Fibroblast of lung (primary cell): ENCODE data around the gene RABGAP1L. TPM values are rescaled to one million over a fixed set of nuclear protein-coding genes. Genes with fewer than 3 reads are reported as not detected.

Experiments
- DNase-seq, 2 donors: peaks; one replicate each; pipeline versions ENCODE4 v3.0.0 to v3.0.0-alpha.2; 2010; ENCODE audit warnings: low read depth in 2 of 2
- H2AFZ ChIP-seq: 2 replicates; pipeline ENCODE4 v1.5.1; 2012; ENCODE audit warnings: low read length, control low read depth, inconsistent platforms
- H3K27ac ChIP-seq: 2 replicates; pipeline ENCODE4 v1.5.1; 2011; ENCODE audit warnings: low read length, control low read depth; ENCODE audit not compliant: insufficient read depth
- H3K27me3 ChIP-seq: 2 replicates; pipeline ENCODE4 v1.5.1; 2011; ENCODE audit warnings: mild to moderate bottlenecking, low read length; ENCODE audit not compliant: control insufficient read depth, insufficient read depth
- H3K36me3 ChIP-seq: 2 replicates; pipeline ENCODE4 v1.5.1; 2011; ENCODE audit warnings: low read length; ENCODE audit not compliant: control insufficient read depth, insufficient read depth
- H3K4me1 ChIP-seq: 2 replicates; pipeline ENCODE4 v1.5.1; 2011; ENCODE audit warnings: low read length; ENCODE audit not compliant: control insufficient read depth, insufficient read depth; ENCODE audit errors: extremely low read depth
- H3K4me2 ChIP-seq: 2 replicates; pipeline ENCODE4 v1.5.1; 2011; ENCODE audit warnings: low read length, control low read depth; ENCODE audit not compliant: insufficient read depth; ENCODE audit errors: extremely low read depth
- H3K4me3 ChIP-seq, 4 experiments: fragments of 200-600 bp in 1 of 4; sonication (generic) in 1 of 4; replicated peaks in 1 of 4; 2 replicates each; pipeline ENCODE4 v1.5.1; 2011 to 2016; ENCODE audit warnings: low read length in 4 of 4, low read depth in 3 of 4, mild to moderate bottlenecking in 3 of 4, control low read depth in 2 of 4, inconsistent platforms in 1 of 4, mixed read lengths in 1 of 4; ENCODE audit not compliant: insufficient read depth in 1 of 4; ENCODE audit errors: control extremely low read depth in 1 of 4
- H3K79me2 ChIP-seq: 2 replicates; pipeline ENCODE4 v1.5.1; 2012; ENCODE audit warnings: mild to moderate bottlenecking, low read length, inconsistent platforms; ENCODE audit not compliant: control insufficient read depth, insufficient read depth
- H3K9ac ChIP-seq: 2 replicates; pipeline ENCODE4 v1.5.1; 2011; ENCODE audit warnings: mild to moderate bottlenecking, low read length, control low read depth; ENCODE audit not compliant: insufficient read depth
- H3K9me3 ChIP-seq: 2 replicates; pipeline ENCODE4 v1.5.1; 2012; ENCODE audit warnings: low read depth, low read length; ENCODE audit not compliant: control insufficient read depth, insufficient read depth
- H4K20me1 ChIP-seq: 2 replicates; pipeline ENCODE4 v1.5.1; 2011; ENCODE audit warnings: low read length; ENCODE audit not compliant: control insufficient read depth, insufficient read depth; ENCODE audit errors: extremely low read depth
- CTCF ChIP-seq, 2 donors: IDR thresholded peaks in 1 of 2; conservative IDR thresholded peaks in 1 of 2; 1 replicate in 1 of 2; 2 replicates in 1 of 2; pipeline ENCODE4 v1.5.1; 2011 to 2012; ENCODE audit warnings: low read length in 2 of 2, control low read depth in 1 of 2, inconsistent platforms in 1 of 2, low read depth in 1 of 2, mild to moderate bottlenecking in 1 of 2
- EZH2 ChIP-seq: IDR thresholded peaks from 2 replicates; pipeline ENCODE4 v1.5.1; 2012; ENCODE audit warnings: low read length, control low read depth, mild to moderate bottlenecking; ENCODE audit errors: missing control alignments
- polyA plus RNA-seq, 2 donors: library from polyadenylated mRNA; depleted of rRNA in 1 of 2; stranded (reverse) in 1 of 2; unstranded in 1 of 2; fragments of >200 nt; gene quantifications; 2 replicates each; pipeline ENCODE4 v1.2.1, GENCODE V29; 2011 to 2012; ENCODE audit warnings: missing spikeins in 1 of 2
- total RNA-seq: library from RNA; depleted of rRNA; stranded (reverse); fragments of >200 nt; gene quantifications from 2 replicates; pipeline ENCODE4 v1.2.1, GENCODE V29; 2014

Gene RABGAP1L
- total and polyA plus RNA-seq, 2 donors (not counting 1 experiment from before 2014, with no cell fraction given), result 33.8 to 36.5 TPM

GRCh38 chr1:174984952-174985351 lies 825.6 kb downstream of the RABGAP1L start:
- H3K9ac ChIP-seq, result no peak overlapping the region
- H2AFZ ChIP-seq, result no peak overlapping the region
- H3K9me3 ChIP-seq, result no peaks in the 10 kb centered on the region
- H4K20me1 ChIP-seq, result no peaks in the 10 kb centered on the region
- H3K4me1 ChIP-seq, result no peaks in the 10 kb centered on the region
- H3K4me3 ChIP-seq, result no peak overlapping the region
- no peak for DNase-seq
- no peak for TF ChIP-seq EZH2
- TF ChIP-seq CTCF (conservative IDR thresholded peaks at IDR 0.05 in 1 of 2, IDR thresholded peaks at IDR 0.05 in 1 of 2; ENCODE audit: low read depth in 1 of 2, low read length in 2 of 2), result no peak
- no peaks in the 10 kb centered on the region for H3K27me3 ChIP-seq
- no peak overlapping the region for H3K4me2 ChIP-seq
- H3K36me3 ChIP-seq, result no peaks in the 10 kb centered on the region
- no peaks in the 10 kb centered on the region for H3K79me2 ChIP-seq
- no peak overlapping the region for H3K27ac ChIP-seq

GRCh38 chr1:174988539-174988938 lies 829.2 kb downstream of the RABGAP1L start:
- H3K4me2 ChIP-seq, result no peak overlapping the region
- H2AFZ ChIP-seq, result no peak overlapping the region
- no peak overlapping the region for H3K9ac ChIP-seq
- H4K20me1 ChIP-seq, result no peaks in the 10 kb centered on the region
- no peaks in the 10 kb centered on the region for H3K4me1 ChIP-seq
- TF ChIP-seq CTCF (conservative IDR thresholded peaks at IDR 0.05 in 1 of 2, IDR thresholded peaks at IDR 0.05 in 1 of 2; ENCODE audit: low read depth in 1 of 2, low read length in 2 of 2) (no peak), EZH2 (no peak)
- no peaks in the 10 kb centered on the region for H3K9me3 ChIP-seq
- H3K36me3 ChIP-seq, result no peaks in the 10 kb centered on the region
- no peak overlapping the region for H3K27ac ChIP-seq
- no peak overlapping the region for H3K4me3 ChIP-seq
- H3K79me2 ChIP-seq, result no peaks in the 10 kb centered on the region
- no peak for DNase-seq
- H3K27me3 ChIP-seq, result no peaks in the 10 kb centered on the region

- Histone ChIP-seq H3K27me3 (no peaks in the 10 kb centered on the region), H3K36me3 (no peaks in the 10 kb centered on the region), H3K9ac (no peak overlapping the region), H2AFZ (no peak overlapping the region), H3K27ac (no peak overlapping the region), H3K4me1 (no peaks in the 10 kb centered on the region), H4K20me1 (no peaks in the 10 kb centered on the region), H3K9me3 (no peaks in the 10 kb centered on the region), H3K4me3 (no peak overlapping the region), H3K79me2 (no peaks in the 10 kb centered on the region), H3K4me2 (no peak overlapping the region)
- no peak for DNase-seq
- TF ChIP-seq CTCF (conservative IDR thresholded peaks at IDR 0.05 in 1 of 2, IDR thresholded peaks at IDR 0.05 in 1 of 2; ENCODE audit: low read depth in 1 of 2, low read length in 2 of 2) (no peak), EZH2 (no peak)
Observed at GRCh38 chr1:174988986-174989385, 829.7 kb downstream of the RABGAP1L start.
